ELR (cell line): ENCODE measurements around the gene TMEM234.
A peak's percentile ranks its signal among the peaks of the same experiment; 100 is the strongest.

Experiments
- DNase-seq: peaks from one replicate; pipeline ENCODE4 v3.0.0-alpha.2; 2015; ENCODE audit warnings: low read depth

Gene TMEM234

GRCh38 chr1:32199717-32200072, 22.5 kb downstream of the TMEM234 start:
- DNase-seq, result no peak

GRCh38 chr1:32199043-32199716, 23.0 kb downstream of the TMEM234 start:
- DNase-seq, result no peak

GRCh38 chr1:32198237-32199042, 23.7 kb downstream of the TMEM234 start:
- DNase-seq, result no peak

- no peak for DNase-seq
Measured at GRCh38 chr1:32197837-32198236, 24.3 kb downstream of the TMEM234 start.

- DNase-seq, result no peak
Measured at GRCh38 chr1:32197074-32197473, 25.1 kb downstream of the TMEM234 start.

- no peak for DNase-seq
Measured at GRCh38 chr1:32195972-32196823, 26.0 kb downstream of the TMEM234 start.

GRCh38 chr1:32195531-32195930, 26.6 kb downstream of the TMEM234 start:
- no peak for DNase-seq

GRCh38 chr1:32194984-32195383, 27.2 kb downstream of the TMEM234 start:
- no peak for DNase-seq

GRCh38 chr1:32192220-32192948, 29.8 kb downstream of the TMEM234 start:
- no peak for DNase-seq

- no peak for DNase-seq
Measured at GRCh38 chr1:32187850-32188249, 34.3 kb downstream of the TMEM234 start.

- no peak for DNase-seq
Measured at GRCh38 chr1:32186491-32186890, 35.7 kb downstream of the TMEM234 start.

GRCh38 chr1:32186077-32186476, 36.1 kb downstream of the TMEM234 start:
- no peak for DNase-seq

GRCh38 chr1:32184650-32185049, 37.5 kb downstream of the TMEM234 start:
- DNase-seq, result no peak

- DNase-seq, result no peak
Measured at GRCh38 chr1:32182060-32182459, 40.1 kb downstream of the TMEM234 start.

- no peak for DNase-seq
Measured at GRCh38 chr1:32181563-32181962, 40.6 kb downstream of the TMEM234 start.

- DNase-seq, result no peak
Measured at GRCh38 chr1:32181065-32181464, 41.1 kb downstream of the TMEM234 start.

- peak; percentile 66 for DNase-seq
Measured at GRCh38 chr1:32180186-32181060, 41.7 kb downstream of the TMEM234 start.

- peak; percentile 95 for DNase-seq
Measured at GRCh38 chr1:32179443-32180185, 42.5 kb downstream of the TMEM234 start, which contains the start of gene TXLNA. Gene TXLNA, plus strand, starts transcription at chr1:32179675. Its CDS starts 671 bp downstream, at chr1:32180346.

GRCh38 chr1:32179193-32179442, 43.0 kb downstream of the TMEM234 start:
- no peak for DNase-seq

- DNase-seq, result no peak
Measured at GRCh38 chr1:32178380-32179192, 43.6 kb downstream of the TMEM234 start.
